Activated CD8-positive, alpha-beta T cell treated with anti-CD3 and anti-CD28 coated beads for 36 hours (primary cell): ENCODE data around the gene CELA1. TPM values are rescaled to one million over a fixed set of nuclear protein-coding genes. Genes with fewer than 3 reads are reported as not detected.
A peak's percentile ranks its signal among the peaks of the same experiment; 100 is the strongest.

Experiments
- ATAC-seq: fragments of 200-7000 bp; cut with Tn5 transposase; one replicate; pipeline ENCODE4 v1.10.0; 2021; ENCODE audit warnings: mild to moderate bottlenecking, moderate library complexity
- CTCF ChIA-PET: fragments of 350-600 bp; sonication (Branson Sonifier 250); formaldehyde crosslinking; loops from one replicate; lab custom pipeline; 2021; ENCODE audit warnings: antibody characterized with exemption; lab: Charles Lee
- POLR2A ChIA-PET: fragments of 350-600 bp; sonication (Branson Sonifier 250); formaldehyde crosslinking; loops from one replicate; lab custom pipeline; 2021; ENCODE audit warnings: antibody characterized with exemption; lab: Charles Lee
- DNase-seq: peaks from one replicate; pipeline ENCODE4 v3.0.0-alpha.2; 2020
- H3K27ac Mint-ChIP-seq: one replicate; pipeline ENCODE4 v1.8.0; 2021; ENCODE audit warnings: mild to moderate bottlenecking, mixed read lengths
- H3K27me3 Mint-ChIP-seq: one replicate; pipeline ENCODE4 v1.8.0; 2021; ENCODE audit warnings: mixed read lengths
- H3K36me3 Mint-ChIP-seq: one replicate; pipeline ENCODE4 v1.8.0; 2021; ENCODE audit warnings: low read depth, mixed read lengths
- H3K4me1 Mint-ChIP-seq: one replicate; pipeline ENCODE4 v1.8.0; 2021; ENCODE audit warnings: low read depth, mixed read lengths
- H3K4me3 Mint-ChIP-seq: one replicate; pipeline ENCODE4 v1.8.0; 2021; ENCODE audit warnings: mild to moderate bottlenecking, moderate library complexity, mixed read lengths
- H3K9me3 Mint-ChIP-seq: one replicate; pipeline ENCODE4 v1.8.0; 2021; ENCODE audit warnings: mixed read lengths
- intact Hi-C: fragments of 100-400 bp; cut with micrococcal nuclease; formaldehyde crosslinking; loops from one replicate; pipeline ENCODE4 v1.10.0; 2022
- total RNA-seq, 2 experiments: library from RNA; stranded (reverse); gene quantifications; one replicate each; pipeline ENCODE4 v1.2.3, GENCODE V29; 2021
- TF ChIP-seq, protein P1 (sequence below): fragments of 200-600 bp; IDR thresholded peaks from one replicate; pipeline ENCODE4 v1.8.0; 2022; ENCODE audit warnings: antibody characterized with exemption, mild to moderate bottlenecking

CELA1 gene
- total RNA-seq: under 1 TPM in 1 of 2 experiments, not detected in 1; 0.29 TPM

DNA sequence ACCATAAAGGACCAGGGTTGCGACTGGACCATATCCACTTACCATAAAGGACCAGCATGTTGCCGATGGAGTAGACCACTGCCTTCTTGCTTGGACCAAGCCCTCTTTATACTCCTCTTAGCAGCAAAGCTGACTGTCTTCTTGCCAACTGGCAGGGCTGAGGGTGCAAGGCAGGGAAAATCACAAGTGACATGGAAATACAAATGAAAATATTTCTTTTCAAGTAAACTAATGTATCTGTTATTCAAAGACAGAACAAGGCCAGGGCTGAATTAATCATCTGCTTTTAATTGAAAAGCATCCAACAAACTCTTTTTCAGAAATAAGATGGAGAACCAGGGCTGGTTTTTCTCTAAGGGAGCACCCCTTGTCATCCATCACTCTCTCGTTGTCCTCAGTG lies at the start of gene CELA1:
Gene CELA1 (minus strand): TSS at position 99 of the 400 bp plus-strand sequence. CDS start 41 bp downstream, at position 58.
- intact Hi-C loops: no loop called here
- ChIA-PET CTCF (no interaction called here), POLR2A (no interaction called here)
- no peaks in the 10 kb centered on the region for H3K36me3 Mint-ChIP-seq
- H3K9me3 Mint-ChIP-seq: no peaks in the 10 kb centered on the region
- TF ChIP-seq, protein P1, sequence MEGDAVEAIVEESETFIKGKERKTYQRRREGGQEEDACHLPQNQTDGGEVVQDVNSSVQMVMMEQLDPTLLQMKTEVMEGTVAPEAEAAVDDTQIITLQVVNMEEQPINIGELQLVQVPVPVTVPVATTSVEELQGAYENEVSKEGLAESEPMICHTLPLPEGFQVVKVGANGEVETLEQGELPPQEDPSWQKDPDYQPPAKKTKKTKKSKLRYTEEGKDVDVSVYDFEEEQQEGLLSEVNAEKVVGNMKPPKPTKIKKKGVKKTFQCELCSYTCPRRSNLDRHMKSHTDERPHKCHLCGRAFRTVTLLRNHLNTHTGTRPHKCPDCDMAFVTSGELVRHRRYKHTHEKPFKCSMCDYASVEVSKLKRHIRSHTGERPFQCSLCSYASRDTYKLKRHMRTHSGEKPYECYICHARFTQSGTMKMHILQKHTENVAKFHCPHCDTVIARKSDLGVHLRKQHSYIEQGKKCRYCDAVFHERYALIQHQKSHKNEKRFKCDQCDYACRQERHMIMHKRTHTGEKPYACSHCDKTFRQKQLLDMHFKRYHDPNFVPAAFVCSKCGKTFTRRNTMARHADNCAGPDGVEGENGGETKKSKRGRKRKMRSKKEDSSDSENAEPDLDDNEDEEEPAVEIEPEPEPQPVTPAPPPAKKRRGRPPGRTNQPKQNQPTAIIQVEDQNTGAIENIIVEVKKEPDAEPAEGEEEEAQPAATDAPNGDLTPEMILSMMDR: no peak
- H3K27me3 Mint-ChIP-seq: no peaks in the 10 kb centered on the region
- peaks cover 11% of the 10 kb centered on the region for H3K4me1 Mint-ChIP-seq
- H3K27ac Mint-ChIP-seq: no peak within 1 kb of the TSS
- ATAC-seq: no peak
- H3K4me3 Mint-ChIP-seq: no peak within 1 kb of the TSS
- no peak for DNase-seq

DNA sequence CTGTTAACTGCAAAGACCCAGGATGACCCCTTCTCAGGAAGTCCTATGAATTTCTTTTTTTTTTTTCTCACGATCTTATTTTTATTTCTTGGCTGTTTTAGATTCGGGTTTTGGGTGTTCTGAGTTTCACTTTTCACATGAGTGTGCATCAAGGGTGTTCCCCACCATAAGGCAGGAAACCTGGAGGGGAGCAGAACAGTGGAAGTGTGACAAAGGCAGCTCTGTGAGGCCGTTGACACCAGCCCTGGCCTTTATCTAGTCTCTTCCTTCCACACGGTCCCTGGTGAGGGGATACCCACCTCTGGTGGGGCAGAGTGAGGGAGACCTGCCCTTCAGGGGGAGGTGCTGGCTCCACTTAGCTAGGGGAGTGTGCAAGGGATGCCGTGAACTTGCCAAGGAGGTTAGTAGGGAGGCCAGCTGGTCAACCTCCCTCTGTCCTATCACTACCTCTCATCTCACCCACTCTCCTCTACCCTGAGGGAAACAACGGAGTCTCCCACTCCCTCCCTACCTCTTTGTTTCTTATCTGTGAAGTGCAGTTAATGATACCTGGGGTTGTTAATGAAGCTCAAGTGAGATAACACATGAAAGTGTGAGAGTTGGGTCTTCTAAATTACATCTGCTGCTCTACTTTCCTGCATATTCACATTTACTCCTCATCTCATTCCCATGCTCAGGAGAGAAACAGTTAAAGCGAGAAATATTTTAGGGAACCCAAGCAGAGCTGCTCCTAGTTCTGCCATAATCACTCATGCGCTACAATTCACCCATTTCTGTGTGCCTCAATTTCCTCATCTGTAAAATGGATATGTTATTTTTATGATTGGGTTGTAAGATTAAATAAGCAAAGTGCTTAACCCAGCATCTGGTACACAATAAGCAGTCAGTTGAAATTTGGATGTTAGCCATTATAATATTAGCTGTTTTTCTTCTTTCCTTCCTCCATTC lies 49.1 kb upstream of the CELA1 start:
- ATAC-seq (peak; percentile 53), DNase-seq (peak; percentile 70)
- intact Hi-C loops: no loop called here
- ChIA-PET POLR2A (interaction anchor here (0.7 to 1.5 kb wide), 6 partner anchors 8 to 1390 kb away, joined by 3 to 6 read pairs (median 3); no protein-coding TSS in a partner anchor), CTCF (interaction anchor here (0.7 to 1.9 kb wide), 7 partner anchors 25 to 630 kb away, joined by 3 to 12 read pairs (median 3); no protein-coding TSS in a partner anchor)
- TF ChIP-seq, protein P1: no peak
- Mint-ChIP-seq H3K4me3 (peak overlapping the region; percentile 58), H3K4me1 (peaks cover 43% of the 10 kb centered on the region), H3K27me3 (no peaks in the 10 kb centered on the region), H3K9me3 (no peaks in the 10 kb centered on the region), H3K27ac (peak overlapping the region; percentile 89), H3K36me3 (peaks cover 2% of the 10 kb centered on the region)

DNA sequence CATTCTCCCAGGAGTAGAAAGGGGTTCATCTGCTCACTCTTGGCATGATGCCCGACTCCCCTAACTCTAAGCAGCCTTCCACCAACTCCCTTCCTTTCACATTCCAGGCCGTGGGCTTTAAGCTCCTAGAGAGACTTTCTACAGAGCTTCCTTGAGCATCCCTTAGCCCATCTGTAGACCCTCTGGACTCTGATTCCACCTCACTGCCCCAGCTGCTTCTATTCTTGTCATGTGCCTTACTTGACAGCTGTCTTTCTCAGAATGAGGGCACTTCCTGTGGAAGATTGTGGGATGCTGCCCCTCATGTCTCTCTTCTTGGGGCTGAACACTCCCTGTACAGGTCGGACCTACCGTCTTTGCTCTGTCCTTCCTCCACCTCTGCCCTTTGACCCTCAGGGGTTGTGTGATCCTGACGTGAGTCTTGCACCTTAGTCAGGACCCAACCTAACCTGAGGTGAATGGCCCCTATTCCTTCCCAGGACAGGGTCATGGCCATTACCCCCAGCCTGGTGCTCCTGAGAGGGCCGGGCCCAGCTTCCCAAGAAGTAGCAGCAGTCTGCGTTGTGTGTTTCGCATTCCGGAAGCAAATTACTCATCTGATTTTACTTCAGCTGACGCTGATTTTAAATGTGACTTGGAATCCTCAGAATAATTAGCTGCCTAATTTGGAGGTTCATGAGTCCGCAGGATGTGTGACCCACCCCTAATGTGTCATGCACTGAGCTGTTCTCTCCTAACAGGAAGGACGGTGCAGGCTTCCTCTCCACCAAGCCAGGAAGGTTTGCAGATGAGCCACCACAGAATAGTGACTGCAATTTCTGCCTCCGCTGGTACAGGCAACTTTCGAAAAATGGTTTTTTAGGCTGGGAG lies 47.4 kb upstream of the CELA1 start:
- Mint-ChIP-seq H3K27me3 (no peaks in the 10 kb centered on the region), H3K4me3 (peak overlapping the region; percentile 89), H3K27ac (peak overlapping the region; percentile 89), H3K4me1 (peaks cover 57% of the 10 kb centered on the region), H3K9me3 (no peaks in the 10 kb centered on the region), H3K36me3 (peaks cover 5% of the 10 kb centered on the region)
- TF ChIP-seq, protein P1: no peak
- peak; percentile 56 for ATAC-seq
- peak; percentile 76 for DNase-seq
- POLR2A ChIA-PET: interaction anchor here (0.6 to 1.5 kb wide), 5 partner anchors 8 to 426 kb away, joined by 3 to 4 read pairs (median 3); no protein-coding TSS in a partner anchor
- intact Hi-C loops: no loop called here
- CTCF ChIA-PET: interaction anchor here (0.6 to 1.9 kb wide), 6 partner anchors 13 to 632 kb away, joined by 3 to 7 read pairs (median 3); no protein-coding TSS in a partner anchor

DNA sequence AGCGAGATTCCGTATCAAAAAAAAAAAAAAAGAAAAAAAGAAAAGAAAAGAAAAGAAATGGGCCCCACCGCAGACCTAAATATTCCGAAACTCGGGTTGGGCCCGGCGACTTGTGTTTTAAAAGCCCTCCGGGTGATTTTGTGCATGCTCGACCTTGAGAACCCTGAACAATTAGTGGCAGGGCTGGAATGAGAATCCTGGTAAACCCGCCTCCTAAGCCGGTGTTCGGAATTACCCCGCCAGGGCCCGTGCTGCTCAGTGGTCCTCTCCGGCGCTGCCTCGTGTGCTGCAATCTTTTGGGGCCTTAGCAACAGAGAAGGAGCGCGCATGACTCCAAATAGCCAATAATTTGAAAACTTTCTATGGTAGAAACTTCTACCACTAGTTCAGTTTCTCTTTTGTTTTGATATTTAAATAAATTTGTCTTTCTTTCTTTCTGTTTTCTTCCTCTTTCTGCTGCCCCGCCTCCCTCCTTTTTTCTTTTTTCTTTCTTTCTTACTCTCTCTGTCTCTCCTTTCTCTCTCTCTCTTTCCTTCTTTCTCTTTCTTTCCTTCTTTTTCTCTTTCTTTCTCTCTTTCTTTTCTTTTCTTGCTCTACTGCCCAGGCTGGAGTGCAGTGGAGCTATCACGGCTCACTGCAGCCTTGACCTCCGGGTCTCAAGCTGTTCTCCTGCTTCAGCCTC lies 46.2 kb upstream of the CELA1 start:
- Mint-ChIP-seq H3K36me3 (peaks cover 7% of the 10 kb centered on the region), H3K27ac (peak overlapping the region; percentile 89), H3K4me3 (peak overlapping the region; percentile 89), H3K4me1 (peaks cover 68% of the 10 kb centered on the region), H3K27me3 (no peaks in the 10 kb centered on the region), H3K9me3 (no peaks in the 10 kb centered on the region)
- ATAC-seq (no peak), DNase-seq (peak; percentile 62)
- intact Hi-C loops: no loop called here
- POLR2A ChIA-PET: interaction anchor here (0.6 to 4.6 kb wide), 6 partner anchors 9 to 596 kb away, joined by 3 to 30 read pairs (median 3); no protein-coding TSS in a partner anchor
- CTCF ChIA-PET: interaction anchor here (1.0 to 1.4 kb wide), 2 partner anchors 11 to 29 kb away, joined by 3 read pairs; no protein-coding TSS in a partner anchor
- TF ChIP-seq, protein P1: no peak
